ENCODE results near the gene KDM5C.
"Not testable (repeated sequence)": the region's sequence is repeated elsewhere in the genome, so short reads cannot be mapped to it uniquely, and the experiment has no call there.

Gene KDM5C

DNA sequence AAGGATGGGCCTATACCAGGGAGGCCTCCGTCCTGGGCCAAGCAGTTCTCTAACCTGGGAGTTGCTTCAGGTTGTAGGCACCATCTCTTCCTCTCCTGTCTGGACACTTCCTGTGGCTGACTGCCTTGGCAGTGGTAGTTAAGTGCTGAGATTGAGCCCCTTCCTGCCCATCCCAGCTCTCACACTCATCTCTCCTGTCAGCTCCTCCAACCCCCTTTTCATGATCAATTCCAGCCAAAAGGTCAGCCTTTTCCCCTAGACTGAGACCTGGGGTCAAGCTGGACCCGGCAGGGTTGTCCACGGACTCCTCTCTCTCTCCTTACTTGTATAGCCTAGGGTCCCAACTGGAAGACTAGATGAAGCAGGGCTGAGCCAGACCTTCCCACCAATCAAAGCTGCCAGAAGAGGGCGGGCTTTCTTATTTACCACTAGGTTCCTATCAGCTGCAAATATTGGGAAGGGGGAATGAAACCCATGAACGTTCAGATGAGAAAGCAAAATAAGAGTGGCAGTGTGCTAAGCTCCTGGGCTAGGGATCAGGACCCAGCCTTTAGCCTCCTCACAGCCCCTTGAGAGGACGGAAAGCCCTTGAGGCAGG is 34.5 kb downstream of the KDM5C start:
- no peak for DNase-seq

DNA sequence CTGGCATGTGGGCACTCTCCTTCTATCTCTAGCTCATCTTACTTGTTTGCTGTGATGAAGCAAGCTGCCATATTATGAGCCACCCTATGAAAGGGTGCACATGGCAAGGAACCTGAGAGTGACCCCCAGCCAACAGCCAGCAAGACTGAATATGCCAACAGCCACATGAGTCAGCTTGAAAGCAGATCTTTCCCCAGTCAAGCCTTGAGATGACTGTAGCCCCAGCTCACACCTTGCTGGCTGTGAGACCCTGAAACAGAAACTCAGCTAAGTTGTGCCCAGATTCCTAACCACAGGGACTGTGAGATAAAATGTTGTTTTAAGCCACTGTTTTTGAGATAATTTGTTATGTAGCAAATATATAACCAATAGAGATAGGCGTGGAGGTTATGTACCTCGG is 36.2 kb downstream of the KDM5C start:
- DNase-seq, result no peak

DNA sequence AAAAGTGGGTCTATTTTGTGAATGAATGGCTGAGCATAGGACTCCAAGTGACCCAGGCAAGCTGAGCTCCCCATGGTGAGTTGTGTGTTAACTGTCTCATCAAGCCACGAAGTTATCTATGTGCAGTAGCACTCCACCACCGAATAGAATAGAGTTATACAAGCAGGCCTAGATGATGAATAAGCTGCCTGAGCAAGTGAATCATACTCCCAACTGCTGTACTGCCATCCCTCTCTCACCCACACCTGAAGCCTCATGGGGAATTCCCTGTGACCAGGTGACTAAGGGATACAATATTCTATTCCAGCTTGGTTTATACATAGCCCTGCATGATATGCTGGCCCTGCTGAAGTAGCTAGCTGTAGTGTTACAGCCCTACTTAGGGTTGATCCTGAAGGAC is 38.7 kb downstream of the KDM5C start:
- no peak for DNase-seq

- DNase-seq, result no peak
Observed at GRCh38 chrX:53184836-53185235, 40.2 kb downstream of the KDM5C start.

GRCh38 chrX:53171356-53171755 is 53.7 kb downstream of the KDM5C start:
- DNase-seq, result no peak

- no peak for DNase-seq
Observed at GRCh38 chrX:53166103-53166502, 58.9 kb downstream of the KDM5C start.

- not testable (repeated sequence) for DNase-seq
Observed at GRCh38 chrX:53164566-53164965, 60.4 kb downstream of the KDM5C start.

DNA sequence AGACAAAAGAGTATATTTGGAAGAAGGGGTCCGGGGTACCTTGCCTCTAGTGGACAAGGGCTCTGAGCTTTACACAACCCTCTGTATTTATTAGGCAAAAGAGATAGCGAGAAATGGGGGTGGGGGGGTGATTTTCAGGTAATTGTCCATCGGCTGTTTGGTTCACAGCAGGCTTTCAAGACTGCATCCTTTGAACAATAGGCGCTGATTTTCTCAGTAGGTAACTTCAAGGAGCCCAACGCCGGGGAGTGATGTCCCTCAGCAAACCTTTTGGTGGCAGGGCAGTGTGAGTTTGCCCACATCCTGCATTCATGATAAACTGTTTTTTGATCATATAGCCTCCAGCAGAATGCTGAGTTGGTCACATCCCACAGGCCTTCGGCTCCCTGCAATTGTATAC is 61.6 kb downstream of the KDM5C start:
- DNase-seq, result no peak

DNA sequence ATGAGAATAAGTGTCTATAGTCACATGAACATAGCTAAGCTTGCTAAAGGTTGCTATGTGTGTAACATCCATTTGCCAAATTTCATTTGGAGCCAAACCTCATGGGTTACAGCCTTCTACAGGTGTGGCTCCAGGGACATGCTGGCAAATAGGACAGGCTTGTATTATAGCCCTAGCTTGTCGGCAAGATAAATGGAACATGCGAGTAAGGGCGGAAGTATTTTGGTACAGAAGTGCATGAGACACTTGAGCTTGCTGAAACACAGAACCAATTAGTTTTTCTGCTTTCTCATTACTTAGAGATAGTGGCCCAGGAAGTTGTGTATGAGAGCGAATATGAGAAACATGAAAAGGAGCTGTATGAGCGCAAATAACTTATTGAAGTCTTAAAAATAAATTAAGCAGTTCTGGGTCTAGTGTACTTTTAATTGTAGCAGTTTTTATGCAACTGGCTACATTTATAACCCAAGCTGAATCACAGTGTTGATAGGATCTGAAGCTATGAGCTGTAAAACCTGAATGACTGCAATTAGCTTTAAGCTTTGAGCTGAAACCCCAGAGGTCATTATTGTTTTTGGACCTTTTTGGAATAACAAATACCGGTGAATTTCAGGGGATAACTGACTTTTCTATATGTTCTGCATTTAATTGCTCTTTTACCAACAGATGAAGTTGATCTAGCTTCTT is 64.6 kb downstream of the KDM5C start:
- no peak for DNase-seq

DNA sequence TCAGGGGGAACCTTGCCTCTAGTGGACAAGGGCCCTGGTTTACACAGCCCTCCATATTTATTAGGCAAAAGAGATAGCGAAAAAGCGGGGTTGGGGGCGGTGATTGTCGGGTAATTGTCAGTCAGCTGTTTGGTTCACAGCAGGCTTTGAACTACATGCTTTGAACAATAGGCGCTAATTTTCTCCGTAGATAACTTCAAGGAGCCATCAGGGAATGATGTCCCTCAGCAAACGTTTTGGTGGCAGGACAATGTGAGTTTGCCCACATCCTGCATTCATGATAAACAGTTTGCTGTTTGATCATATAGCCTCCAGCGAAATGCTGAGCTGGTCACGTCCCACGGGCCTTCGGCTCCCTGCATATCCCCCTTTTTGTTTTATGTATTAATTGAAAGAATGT is 65.8 kb downstream of the KDM5C start:
- no peak for DNase-seq

DNA sequence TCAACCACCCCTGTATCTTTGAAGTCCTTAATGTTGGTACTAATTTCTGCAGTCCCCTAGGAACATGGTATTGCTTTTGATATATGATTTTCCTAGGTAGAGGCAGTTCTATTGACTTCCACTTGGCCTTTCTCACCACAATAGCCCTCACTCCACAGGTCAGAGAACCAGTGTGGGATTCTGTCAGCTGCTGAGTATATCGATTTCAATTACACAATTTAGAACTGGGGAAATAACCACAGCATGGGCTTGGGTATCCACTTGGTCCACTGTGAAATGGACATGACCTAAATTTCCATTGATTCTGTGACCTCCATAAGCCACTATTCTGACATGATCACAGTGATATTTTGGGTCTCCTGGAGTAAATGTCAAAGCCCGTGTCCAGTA is 68.8 kb downstream of the KDM5C start:
- no peak for DNase-seq

- no peak for DNase-seq
Observed at GRCh38 chrX:53155512-53156206, 69.3 kb downstream of the KDM5C start.

- no peak for DNase-seq
Observed at GRCh38 chrX:53153581-53153980, 71.4 kb downstream of the KDM5C start.

Data from AML-193 (cell line).